Choroid plexus epithelial cell (primary cell): Measurements from ENCODE around the gene ASF1B.

Experiments
- DNase-seq: peaks from one replicate; pipeline ENCODE4 v3.0.0-alpha.2; 2010; ENCODE audit warnings: low read depth
- H3K4me3 ChIP-seq: 2 replicates; pipeline ENCODE4 v1.5.1; 2011; ENCODE audit warnings: low read depth, mild to moderate bottlenecking, control low read depth, low read length, moderate library complexity
- CTCF ChIP-seq: conservative IDR thresholded peaks from 2 replicates; pipeline ENCODE4 v1.5.1; 2011; ENCODE audit warnings: low read depth, mild to moderate bottlenecking, control low read depth, inconsistent platforms, low read length, moderate library complexity

The ASF1B gene

GRCh38 chr19:14118165-14119051, 18.0 kb downstream of the ASF1B start:
- TF ChIP-seq CTCF, result no peak
- peak; percentile 78 for DNase-seq
- peak overlapping the region; percentile 59 for H3K4me3 ChIP-seq

GRCh38 chr19:14117668-14118164, 18.7 kb downstream of the ASF1B start, which contains the start of gene PRKACA:
Gene PRKACA, minus strand, starts transcription at chr19:14117762. Its CDS starts 215 bp downstream, at chr19:14117547.
- TF ChIP-seq CTCF, result no peak
- H3K4me3 ChIP-seq, result peak within 1 kb of the TSS; percentile 80

GRCh38 chr19:14116918-14117578, 19.3 kb downstream of the ASF1B start:
- peak overlapping the region; percentile 80 for H3K4me3 ChIP-seq
- no peak for TF ChIP-seq CTCF
- DNase-seq, result no peak

More at GRCh38 chr19:14117668-14118164, 18.7 kb downstream of the ASF1B start, which contains the start of gene PRKACA:
- peak; percentile 100 for DNase-seq

- peak overlapping the region; percentile 80 for H3K4me3 ChIP-seq
- DNase-seq, result no peak
- no peak for TF ChIP-seq CTCF
These were observed 19.9 kb downstream of the ASF1B start for GRCh38 chr19:14116525-14116917.

GRCh38 chr19:14115756-14116155, 20.6 kb downstream of the ASF1B start:
- no peak overlapping the region for H3K4me3 ChIP-seq
- no peak for DNase-seq
- TF ChIP-seq CTCF, result no peak

GRCh38 chr19:14114854-14115253, 21.5 kb downstream of the ASF1B start:
- peak; percentile 34 for DNase-seq
- TF ChIP-seq CTCF, result peak; percentile 66
- H3K4me3 ChIP-seq, result no peak overlapping the region
